Mesendoderm (in vitro differentiated cells): ENCODE measurements around the gene TTC33.
"Not testable (repeated sequence)": the region's sequence is repeated elsewhere in the genome, so short reads cannot be mapped to it uniquely, and the experiment has no call there.

Experiments used
- DNase-seq: peaks from one replicate; pipeline ENCODE4 v3.0.0; 2013
- H2AK5ac ChIP-seq: 2 replicates; pipeline ENCODE4 v1.6.1; 2013; ENCODE audit warnings: low read length, inconsistent platforms
- H2BK120ac ChIP-seq: 2 replicates; pipeline ENCODE4 v1.6.1; 2013; ENCODE audit warnings: low read depth, mild to moderate bottlenecking, low read length, moderate library complexity, mixed read lengths
- H2BK15ac ChIP-seq: replicated peaks from 2 replicates; pipeline ENCODE4 v1.6.1; 2013; ENCODE audit warnings: low read depth, mild to moderate bottlenecking, moderate library complexity
- H2BK5ac ChIP-seq: 2 replicates; pipeline ENCODE4 v1.6.1; 2013; ENCODE audit warnings: low read length, inconsistent platforms
- H3K18ac ChIP-seq: 2 replicates; pipeline ENCODE4 v1.6.1; 2013; ENCODE audit warnings: mild to moderate bottlenecking, low read length, mixed read lengths
- H3K23ac ChIP-seq: one replicate; pipeline ENCODE4 v1.6.1; 2013; ENCODE audit warnings: low read length
- H3K27ac ChIP-seq: 2 replicates; pipeline ENCODE4 v1.5.1; 2013; ENCODE audit warnings: low read depth, mild to moderate bottlenecking, inconsistent platforms, low read length, moderate library complexity
- H3K27me3 ChIP-seq: 2 replicates; pipeline ENCODE4 v1.6.1; 2013; ENCODE audit warnings: low read length, control low read depth, mild to moderate bottlenecking, inconsistent platforms; ENCODE audit not compliant: insufficient read depth, poor library complexity
- H3K36me3 ChIP-seq: 2 replicates; pipeline ENCODE4 v1.6.1; 2013; ENCODE audit warnings: low read length, inconsistent platforms; ENCODE audit not compliant: control insufficient read depth, insufficient read depth
- H3K4ac ChIP-seq: one replicate; pipeline ENCODE4 v1.6.1; 2013; ENCODE audit warnings: low read depth, mild to moderate bottlenecking, low read length, moderate library complexity
- H3K4me1 ChIP-seq: 2 replicates; pipeline ENCODE4 v1.6.1; 2013; ENCODE audit warnings: low read depth, low read length, inconsistent platforms; ENCODE audit not compliant: control insufficient read depth
- H3K4me2 ChIP-seq: 2 replicates; pipeline ENCODE4 v1.6.1; 2013; ENCODE audit warnings: low read length
- H3K4me3 ChIP-seq: 2 replicates; pipeline ENCODE4 v1.5.1; 2013; ENCODE audit warnings: mild to moderate bottlenecking, low read length
- H3K56ac ChIP-seq: one replicate; pipeline ENCODE4 v1.6.1; 2013; ENCODE audit warnings: low read length
- H3K79me1 ChIP-seq: 2 replicates; pipeline ENCODE4 v1.6.1; 2013; ENCODE audit warnings: low read length, inconsistent platforms
- H3K79me2 ChIP-seq: 2 replicates; pipeline ENCODE4 v1.6.1; 2013; ENCODE audit warnings: mild to moderate bottlenecking, low read length; ENCODE audit not compliant: control insufficient read depth, insufficient read depth
- H3K9ac ChIP-seq: 2 replicates; pipeline ENCODE4 v1.6.1; 2013; ENCODE audit warnings: low read length, inconsistent platforms
- H4K5ac ChIP-seq: one replicate; pipeline ENCODE4 v1.6.1; 2013; ENCODE audit warnings: low read length
- H4K8ac ChIP-seq: one replicate; pipeline ENCODE4 v1.6.1; 2013; ENCODE audit warnings: low read depth, mild to moderate bottlenecking, control low read depth, low read length, moderate library complexity
- WGBS: extraction: QIAGEN DNeasy Blood & Tissue Kit; methylation state at CpG from one replicate; pipeline ENCODE4 v1.1.7; 2013; ENCODE audit warnings: low lambda C conversion rate, missing lambda C conversion rate; ENCODE audit not compliant: insufficient coverage; ENCODE audit errors: extremely low coverage; 5-methylcytosine and 5-hydroxymethylcytosine counted together

TTC33 gene

GRCh38 chr5:40569546-40570270 is 186.1 kb downstream of the TTC33 start:
- Histone ChIP-seq H4K5ac (no peak overlapping the region), H2BK120ac (no peak overlapping the region), H2BK15ac (no peak overlapping the region), H4K8ac (no peak overlapping the region), H3K9ac (no peak overlapping the region), H2AK5ac (no peak overlapping the region), H3K27me3 (no peaks in the 10 kb centered on the region), H3K56ac (no peak overlapping the region), H3K4me1 (no peaks in the 10 kb centered on the region), H3K18ac (no peak overlapping the region), H3K23ac (no peak overlapping the region), H3K4me2 (no peak overlapping the region), H3K36me3 (no peaks in the 10 kb centered on the region), H3K4me3 (no peak overlapping the region), H3K27ac (no peak overlapping the region), H2BK5ac (no peak overlapping the region), H3K79me1 (no peaks in the 10 kb centered on the region), H3K79me2 (no peaks in the 10 kb centered on the region), H3K4ac (no peak overlapping the region)
- no CpG with 5 or more reads among the region's 3 CpGs for WGBS
- no peak for DNase-seq

GRCh38 chr5:40568548-40568947 is 187.2 kb downstream of the TTC33 start:
- H3K23ac ChIP-seq: no peak overlapping the region
- no peaks in the 10 kb centered on the region for H3K79me1 ChIP-seq
- H3K27me3 ChIP-seq: no peaks in the 10 kb centered on the region

GRCh38 chr5:40563173-40563572 is 192.6 kb downstream of the TTC33 start:
- not testable (repeated sequence) for H2AK5ac ChIP-seq, H4K5ac ChIP-seq, H3K79me2 ChIP-seq, H2BK15ac ChIP-seq, H3K27me3 ChIP-seq, H3K4me3 ChIP-seq, H3K18ac ChIP-seq, H3K79me1 ChIP-seq, H3K4ac ChIP-seq, H3K4me1 ChIP-seq, DNase-seq, H2BK5ac ChIP-seq, H2BK120ac ChIP-seq, H3K23ac ChIP-seq, H3K4me2 ChIP-seq, H3K9ac ChIP-seq, H3K27ac ChIP-seq, H3K36me3 ChIP-seq, H4K8ac ChIP-seq, H3K56ac ChIP-seq

More at GRCh38 chr5:40568548-40568947, 187.2 kb downstream of the TTC33 start:
- H3K4me1 ChIP-seq: no peaks in the 10 kb centered on the region
- H4K8ac ChIP-seq: no peak overlapping the region
- no peak overlapping the region for H2BK120ac ChIP-seq
- no peak overlapping the region for H3K27ac ChIP-seq
- WGBS: no CpG with 5 or more reads among the region's 1 CpG
- no peak overlapping the region for H3K4ac ChIP-seq
- no peak overlapping the region for H2BK15ac ChIP-seq
- no peak overlapping the region for H3K4me2 ChIP-seq
- no peak overlapping the region for H4K5ac ChIP-seq
- H2AK5ac ChIP-seq: no peak overlapping the region
- no peak overlapping the region for H3K18ac ChIP-seq
- no peak overlapping the region for H3K9ac ChIP-seq
- no peak for DNase-seq
- no peak overlapping the region for H3K4me3 ChIP-seq
- no peaks in the 10 kb centered on the region for H3K36me3 ChIP-seq
- H2BK5ac ChIP-seq: no peak overlapping the region
- H3K56ac ChIP-seq: no peak overlapping the region
- no peaks in the 10 kb centered on the region for H3K79me2 ChIP-seq

DNA sequence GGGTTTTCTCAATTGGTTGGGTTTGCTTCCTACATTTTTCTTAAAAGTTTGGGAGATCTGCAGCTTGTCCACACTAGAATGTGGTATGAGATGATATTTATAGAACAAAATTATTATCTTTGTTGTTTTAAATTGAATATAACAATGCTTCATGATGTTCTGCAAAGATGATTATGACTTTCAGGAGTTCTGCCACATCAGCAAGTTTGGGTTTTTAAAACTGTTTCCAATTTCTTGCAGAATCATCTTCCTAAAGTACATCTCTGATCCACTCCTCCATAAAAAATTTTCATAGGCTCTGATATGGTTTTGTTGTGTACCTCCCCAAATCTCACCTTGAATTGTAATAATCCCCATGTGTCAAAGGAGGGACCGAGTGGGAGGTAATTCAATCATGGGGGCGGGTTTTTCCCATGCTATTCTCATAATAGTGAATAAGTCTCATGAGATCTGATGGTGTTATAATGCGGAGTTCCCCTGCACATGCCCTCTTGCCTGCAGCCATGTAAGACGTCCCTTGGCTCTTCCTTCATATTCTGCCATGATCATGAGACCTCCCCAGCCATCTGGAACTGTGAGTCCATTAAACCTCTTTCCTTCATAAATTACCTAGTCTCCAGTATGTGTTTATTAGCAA is 195.2 kb downstream of the TTC33 start:
- no peak for DNase-seq
- Histone ChIP-seq H2BK15ac (no peak overlapping the region), H3K23ac (no peak overlapping the region), H3K79me2 (no peaks in the 10 kb centered on the region), H2BK5ac (no peak overlapping the region), H3K4ac (no peak overlapping the region), H3K27me3 (no peaks in the 10 kb centered on the region), H4K5ac (no peak overlapping the region), H3K9ac (no peak overlapping the region), H3K4me1 (no peaks in the 10 kb centered on the region), H2AK5ac (no peak overlapping the region), H3K36me3 (no peaks in the 10 kb centered on the region), H3K79me1 (no peaks in the 10 kb centered on the region), H2BK120ac (no peak overlapping the region), H3K18ac (no peak overlapping the region), H4K8ac (no peak overlapping the region), H3K56ac (no peak overlapping the region), H3K4me3 (no peak overlapping the region), H3K4me2 (no peak overlapping the region), H3K27ac (no peak overlapping the region)
- WGBS: no CpG with 5 or more reads among the region's 4 CpGs

GRCh38 chr5:40559306-40559705 is 196.5 kb downstream of the TTC33 start:
- Histone ChIP-seq H3K18ac (no peak overlapping the region), H3K4me2 (no peak overlapping the region)

GRCh38 chr5:40557501-40557900 is 198.3 kb downstream of the TTC33 start:
- Histone ChIP-seq H3K4me3 (no peak overlapping the region), H3K79me2 (no peaks in the 10 kb centered on the region), H3K27me3 (no peaks in the 10 kb centered on the region), H2BK15ac (no peak overlapping the region), H3K23ac (no peak overlapping the region), H3K4me1 (no peaks in the 10 kb centered on the region), H3K27ac (no peak overlapping the region), H2AK5ac (no peak overlapping the region), H4K5ac (no peak overlapping the region), H3K56ac (no peak overlapping the region), H3K4me2 (no peak overlapping the region), H2BK5ac (no peak overlapping the region), H3K79me1 (no peaks in the 10 kb centered on the region), H3K4ac (no peak overlapping the region), H3K9ac (no peak overlapping the region), H2BK120ac (no peak overlapping the region), H3K36me3 (no peaks in the 10 kb centered on the region), H4K8ac (no peak overlapping the region), H3K18ac (no peak overlapping the region)
- WGBS: no CpG with 5 or more reads among the region's 1 CpG
- DNase-seq: no peak

More at GRCh38 chr5:40559306-40559705, 196.5 kb downstream of the TTC33 start:
- Histone ChIP-seq H4K8ac (no peak overlapping the region), H3K4ac (no peak overlapping the region), H4K5ac (no peak overlapping the region), H3K79me2 (no peaks in the 10 kb centered on the region), H3K23ac (no peak overlapping the region), H2BK15ac (no peak overlapping the region), H3K79me1 (no peaks in the 10 kb centered on the region), H3K9ac (no peak overlapping the region), H2BK120ac (no peak overlapping the region), H3K4me1 (no peaks in the 10 kb centered on the region), H2BK5ac (no peak overlapping the region), H3K56ac (no peak overlapping the region), H3K27me3 (no peaks in the 10 kb centered on the region), H3K4me3 (no peak overlapping the region), H2AK5ac (no peak overlapping the region), H3K27ac (no peak overlapping the region), H3K36me3 (no peaks in the 10 kb centered on the region)
- DNase-seq: no peak
